Erythroblast (primary cell): Measurements from ENCODE around the gene FNBP1.

Source experiments
- GATA1 ChIP-seq: IDR thresholded peaks from 2 replicates; pipeline ENCODE4 v1.6.1; 2011; ENCODE audit warnings: low read depth, mild to moderate bottlenecking, control low read depth, low read length, moderate library complexity
- POLR2A ChIP-seq: IDR thresholded peaks from 2 replicates; pipeline ENCODE4 v1.6.1; 2011; ENCODE audit warnings: mild to moderate bottlenecking, low read length

DNA sequence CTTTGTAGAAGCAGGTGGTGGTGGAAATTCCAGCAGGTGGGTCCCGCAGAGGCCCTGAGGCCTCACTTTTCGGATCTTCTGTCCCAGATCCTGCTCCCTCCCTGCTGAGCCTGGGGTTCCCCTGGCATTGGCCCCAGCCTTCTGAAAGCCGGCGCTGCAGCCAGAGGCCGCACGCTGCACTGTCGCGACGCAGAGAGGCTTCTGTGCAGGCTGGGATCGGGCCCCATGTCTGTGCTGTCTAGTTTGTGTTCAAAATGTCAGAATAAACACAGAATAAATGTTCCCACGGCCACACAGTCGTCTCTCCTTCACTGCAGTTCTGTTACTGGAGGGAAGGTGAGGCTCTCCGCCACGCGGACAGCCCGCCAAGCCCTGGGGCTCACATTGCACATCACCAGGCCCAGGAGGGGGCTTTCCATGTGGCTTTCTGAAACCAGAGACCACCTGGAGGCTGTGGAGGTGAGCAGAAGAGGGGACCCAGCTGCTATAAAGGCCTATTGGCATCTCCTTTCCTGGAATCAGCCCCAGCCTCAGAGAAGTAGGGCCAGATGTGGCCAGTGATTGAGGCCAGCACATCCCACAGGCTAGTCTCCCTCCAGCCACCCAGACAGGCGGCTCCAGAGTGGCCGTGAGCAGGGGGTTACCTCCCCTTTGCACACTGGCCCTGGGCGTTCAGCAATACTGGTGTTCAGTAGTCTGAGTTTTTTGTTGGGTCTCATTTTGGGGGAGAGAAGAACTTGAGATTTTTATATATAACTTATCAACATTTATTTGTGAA lies 161.3 kb downstream of the FNBP1 start:
- TF ChIP-seq POLR2A = no peak
- TF ChIP-seq GATA1 = no peak
